Retinal pigment epithelial cell (primary cell): ENCODE results near the gene ELL2.
"Not testable (repeated sequence)": the region's sequence is repeated elsewhere in the genome, so short reads cannot be mapped to it uniquely, and the experiment has no call there.

Source experiments
- DNase-seq: peaks from one replicate; pipeline ENCODE4 v3.0.0-alpha.2; 2010; ENCODE audit warnings: low read depth
- H3K4me3 ChIP-seq: 2 replicates; pipeline ENCODE4 v1.5.1; 2011; ENCODE audit warnings: mild to moderate bottlenecking, low read length, control low read depth, moderate library complexity
- TF ChIP-seq, protein P1 (sequence below): conservative IDR thresholded peaks from 2 replicates; pipeline ENCODE4 v1.5.1; 2011; ENCODE audit warnings: low read depth, low read length, control low read depth, inconsistent platforms

The ELL2 gene

DNA sequence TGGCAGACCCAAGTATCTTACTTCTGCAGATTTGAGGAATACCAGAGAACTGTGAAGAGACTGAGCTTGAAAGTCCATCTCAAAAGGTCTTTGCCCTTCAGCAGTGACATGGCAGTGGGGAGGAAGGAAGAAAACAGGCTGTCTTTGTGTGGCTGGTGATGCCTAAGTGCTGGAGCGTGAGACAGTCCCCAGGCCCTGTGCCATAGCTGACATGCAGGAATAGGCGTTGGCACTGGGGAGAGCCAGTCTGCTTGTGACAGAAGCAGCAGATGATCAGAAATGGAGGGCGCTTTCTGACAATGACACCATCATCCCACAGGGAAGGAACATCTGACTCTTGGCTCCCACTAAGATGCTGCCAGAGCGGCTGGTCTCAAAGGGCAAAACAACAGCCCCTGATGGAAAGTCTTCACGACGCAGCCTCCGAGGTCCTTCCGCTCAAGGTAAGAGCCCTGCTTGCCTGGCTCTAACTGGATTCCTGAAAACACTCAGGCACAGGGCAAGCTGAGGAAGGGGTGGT is 123.6 kb downstream of the ELL2 start:
- H3K4me3 ChIP-seq: no peak overlapping the region
- TF ChIP-seq, protein P1, sequence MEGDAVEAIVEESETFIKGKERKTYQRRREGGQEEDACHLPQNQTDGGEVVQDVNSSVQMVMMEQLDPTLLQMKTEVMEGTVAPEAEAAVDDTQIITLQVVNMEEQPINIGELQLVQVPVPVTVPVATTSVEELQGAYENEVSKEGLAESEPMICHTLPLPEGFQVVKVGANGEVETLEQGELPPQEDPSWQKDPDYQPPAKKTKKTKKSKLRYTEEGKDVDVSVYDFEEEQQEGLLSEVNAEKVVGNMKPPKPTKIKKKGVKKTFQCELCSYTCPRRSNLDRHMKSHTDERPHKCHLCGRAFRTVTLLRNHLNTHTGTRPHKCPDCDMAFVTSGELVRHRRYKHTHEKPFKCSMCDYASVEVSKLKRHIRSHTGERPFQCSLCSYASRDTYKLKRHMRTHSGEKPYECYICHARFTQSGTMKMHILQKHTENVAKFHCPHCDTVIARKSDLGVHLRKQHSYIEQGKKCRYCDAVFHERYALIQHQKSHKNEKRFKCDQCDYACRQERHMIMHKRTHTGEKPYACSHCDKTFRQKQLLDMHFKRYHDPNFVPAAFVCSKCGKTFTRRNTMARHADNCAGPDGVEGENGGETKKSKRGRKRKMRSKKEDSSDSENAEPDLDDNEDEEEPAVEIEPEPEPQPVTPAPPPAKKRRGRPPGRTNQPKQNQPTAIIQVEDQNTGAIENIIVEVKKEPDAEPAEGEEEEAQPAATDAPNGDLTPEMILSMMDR: no peak
- no peak for DNase-seq

DNA sequence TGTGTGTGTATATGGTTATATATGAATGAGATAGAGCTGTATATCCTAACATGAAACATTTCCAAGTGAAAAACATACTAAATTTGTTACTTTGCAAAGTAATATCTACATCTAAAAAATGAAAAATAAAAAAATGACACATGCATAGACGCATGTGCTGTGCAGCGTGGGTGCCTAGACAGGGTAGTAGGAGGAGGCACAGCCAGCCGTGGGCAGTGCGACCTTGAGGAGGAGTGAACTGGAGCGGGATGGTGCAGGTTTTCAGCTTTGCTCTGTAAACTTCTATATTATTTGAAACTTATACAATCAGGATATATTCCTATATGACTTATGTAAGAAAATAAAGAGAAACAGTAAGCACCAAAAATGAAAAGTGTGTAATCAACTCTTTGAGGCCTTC is 124.2 kb downstream of the ELL2 start:
- no peak overlapping the region for H3K4me3 ChIP-seq
- no peak for DNase-seq
- TF ChIP-seq, protein P1: no peak

DNA sequence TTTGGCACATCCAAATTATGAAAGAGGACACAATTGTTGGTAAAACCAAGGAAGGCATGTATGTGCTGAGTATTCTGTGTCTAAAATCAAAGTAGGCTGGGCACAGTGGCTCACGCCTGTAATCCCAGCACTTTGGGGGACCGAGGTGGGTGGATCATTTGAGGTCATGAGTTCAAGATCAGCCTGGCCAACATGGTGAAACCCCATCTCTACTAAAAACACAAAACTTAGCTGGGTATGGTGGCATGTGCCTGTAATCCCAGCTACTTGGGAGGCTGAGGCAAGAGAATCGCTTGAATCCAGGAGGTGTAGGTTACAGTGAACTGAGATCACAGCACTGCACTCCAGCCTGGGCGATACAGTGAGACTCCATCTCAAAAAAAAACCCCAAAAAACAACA is 124.7 kb downstream of the ELL2 start:
- not testable (repeated sequence) for H3K4me3 ChIP-seq, DNase-seq

DNA sequence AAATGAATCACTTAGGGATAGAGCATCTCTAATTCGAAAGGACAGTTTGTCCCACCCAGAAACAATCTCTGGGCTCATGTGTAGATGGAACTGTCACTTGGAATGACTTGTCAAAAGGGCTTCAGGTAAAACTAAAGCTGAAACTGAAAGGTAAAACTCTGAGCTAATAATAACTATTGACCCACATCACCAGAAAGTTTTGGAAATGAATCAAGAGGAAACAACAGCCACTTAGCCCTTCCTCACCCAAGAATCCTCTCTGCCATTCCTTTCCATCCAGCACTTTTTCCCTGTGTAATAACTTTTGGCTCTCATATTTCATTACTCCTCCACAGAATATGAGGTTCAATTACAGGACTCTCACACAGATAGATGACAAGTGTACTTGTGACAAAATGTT is 125.1 kb downstream of the ELL2 start:
- TF ChIP-seq, protein P1: no peak
- DNase-seq: no peak
- H3K4me3 ChIP-seq: no peak overlapping the region

DNA sequence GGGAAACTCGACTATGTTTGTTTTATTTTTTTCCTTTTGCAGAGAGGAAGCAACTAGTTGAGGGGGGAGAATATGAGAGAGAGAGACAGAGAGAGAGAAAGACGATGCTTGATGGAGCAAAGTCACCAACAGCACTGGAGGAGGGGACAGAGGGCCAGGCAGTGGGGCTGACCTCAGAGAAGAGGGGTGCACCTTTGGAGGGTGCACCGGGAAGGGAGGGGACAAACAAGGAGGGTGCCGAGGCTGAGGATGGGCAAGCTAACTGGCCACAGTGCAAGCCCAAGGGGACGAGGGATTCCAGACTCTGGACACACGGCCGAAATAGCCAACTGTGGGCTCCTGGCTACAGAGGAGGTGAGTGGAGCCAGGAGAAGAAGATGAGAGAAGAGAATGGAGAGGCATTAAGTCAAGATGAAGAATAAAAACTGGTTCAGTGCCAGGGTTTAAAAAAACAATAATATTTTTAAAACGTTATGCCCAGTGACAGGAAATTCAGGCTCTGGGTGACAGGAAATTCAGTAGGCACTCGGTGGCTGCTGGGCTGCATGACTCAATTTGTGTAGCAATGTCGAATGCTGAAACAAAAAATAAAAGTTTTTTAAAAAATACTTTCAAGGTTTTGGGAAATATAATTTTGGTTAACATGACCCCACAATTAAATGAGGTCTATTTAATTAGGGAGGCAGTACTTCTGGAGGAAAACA is 125.8 kb downstream of the ELL2 start:
- no peak overlapping the region for H3K4me3 ChIP-seq
- TF ChIP-seq, protein P1: no peak
- DNase-seq: no peak
